Right renal pelvis (tissue), 4 donors: ENCODE measurements around the gene HEMK1. TPM values are rescaled to one million over a fixed set of nuclear protein-coding genes. Genes with fewer than 3 reads are reported as not detected.

Experiments
- DNase-seq, 4 donors: peaks; one replicate each; pipeline ENCODE4 v3.0.0-alpha.2; 2013; ENCODE audit warnings: low read depth in 4 of 4, low spot score in 3 of 4, missing footprints in 1 of 4
- polyA plus RNA-seq, 4 donors: library from polyadenylated mRNA; unstranded; fragments of 120-200 nt; gene quantifications; one replicate each; pipeline ENCODE4 v1.2.1, GENCODE V29; 2013; ENCODE audit not compliant: insufficient read length in 4 of 4

HEMK1 gene
- polyA plus RNA-seq, 4 donors: 21.9 to 27.6 (median 23.4) TPM

DNA sequence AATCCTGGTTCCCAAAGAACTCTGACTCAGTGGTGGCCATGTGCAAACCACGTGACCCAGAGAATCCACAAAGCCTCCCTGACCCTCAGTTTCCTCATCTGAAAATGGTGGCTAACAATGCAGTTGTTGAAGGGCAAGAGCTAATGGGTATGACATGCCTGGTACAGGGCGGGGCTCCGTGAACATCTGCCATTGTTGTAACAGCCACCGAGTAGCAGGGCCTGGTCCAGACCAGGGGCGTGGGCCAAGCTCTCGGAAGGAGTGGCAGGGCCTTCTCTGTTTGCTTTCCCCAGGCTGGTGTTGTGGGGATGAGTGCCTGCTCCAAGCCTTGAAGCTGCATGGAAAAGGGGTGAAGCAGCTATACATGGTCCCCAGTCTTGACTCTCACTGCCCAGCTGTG lies 61.1 kb downstream of the HEMK1 start:
- no peak for DNase-seq

DNA sequence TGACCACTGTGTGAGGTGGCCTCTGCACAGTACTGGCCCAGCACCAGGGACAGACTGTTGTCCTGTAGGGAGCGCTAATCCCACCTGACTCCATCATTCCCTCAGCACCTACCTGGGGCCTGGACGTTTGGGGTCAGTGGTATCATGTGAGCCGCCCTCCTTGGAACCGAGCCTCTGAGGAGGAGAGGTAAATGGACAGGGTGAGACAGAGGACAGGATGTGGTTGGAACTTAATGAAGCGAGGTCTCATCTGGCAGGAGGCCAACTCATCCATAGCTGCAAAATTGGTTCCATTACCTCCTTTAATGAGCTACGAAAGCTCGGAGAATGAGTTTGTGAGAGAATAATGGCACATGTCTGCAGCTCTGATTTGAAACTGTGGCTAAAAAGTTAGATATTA lies 61.6 kb downstream of the HEMK1 start:
- no peak for DNase-seq

DNA sequence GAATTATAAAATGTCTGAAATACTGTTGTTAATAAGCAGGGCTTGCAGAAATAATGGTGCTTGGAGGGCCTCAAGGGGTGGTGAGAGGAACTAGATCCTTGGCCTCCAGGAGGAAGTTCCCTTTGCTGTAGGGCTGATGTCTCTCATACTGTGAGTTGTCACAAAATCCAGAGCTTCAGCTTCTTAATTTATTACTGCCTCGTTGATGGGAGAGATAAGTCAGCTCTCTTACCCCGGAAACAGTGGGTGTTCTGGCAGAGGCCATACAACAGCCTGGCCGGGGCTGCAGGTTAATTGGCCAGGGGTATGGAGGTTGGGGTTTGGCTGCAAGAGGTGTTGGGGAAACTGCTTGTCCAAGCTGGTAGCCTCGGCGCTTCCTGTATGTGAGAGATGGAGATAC lies 63.1 kb downstream of the HEMK1 start:
- DNase-seq: no peak

DNA sequence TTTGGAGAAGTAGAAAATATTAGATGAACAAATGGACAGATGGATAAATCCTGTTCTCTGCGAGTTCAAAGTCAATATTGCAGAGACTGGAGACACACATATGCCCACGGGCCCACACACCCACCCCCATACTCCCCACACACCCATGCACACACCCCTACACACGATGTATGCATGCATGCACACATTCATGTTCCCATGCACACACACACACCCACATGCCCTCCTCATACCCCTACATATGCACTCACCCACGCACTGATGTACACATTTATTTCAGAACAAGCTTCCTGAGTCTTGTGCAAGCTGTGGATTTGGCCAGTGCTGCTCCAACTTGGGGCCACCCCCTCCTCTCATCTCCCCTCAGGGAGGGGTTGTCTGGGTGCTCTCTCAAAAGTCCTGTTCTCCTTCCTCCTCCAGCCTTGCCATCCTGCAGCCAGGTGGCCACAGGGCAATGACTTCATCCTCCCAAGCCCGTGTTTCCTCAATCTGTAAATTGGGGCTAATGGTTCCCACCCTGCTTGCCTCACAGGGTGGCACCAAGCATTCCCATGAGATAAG lies 64.0 kb downstream of the HEMK1 start:
- no peak for DNase-seq

DNA sequence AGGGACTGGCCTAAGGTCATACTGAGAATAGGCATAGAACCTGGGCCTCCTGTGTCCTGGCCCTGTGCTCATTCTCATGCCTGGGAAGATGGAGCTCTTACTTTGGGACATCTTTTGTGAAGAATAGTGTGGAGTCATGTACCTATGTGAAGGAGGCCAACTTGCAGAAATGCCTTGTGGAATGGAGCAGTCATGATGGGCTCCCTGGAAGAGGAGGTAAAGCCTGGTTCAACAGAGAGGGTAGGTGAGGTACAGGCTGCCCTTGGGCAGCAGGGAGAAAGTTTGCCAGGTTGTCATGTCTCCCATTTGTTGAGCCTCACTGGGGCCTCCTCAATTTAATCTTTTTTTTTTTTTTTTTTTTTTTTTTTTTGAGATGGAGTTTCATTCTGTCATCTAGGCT lies 65.7 kb downstream of the HEMK1 start:
- DNase-seq: no peak

DNA sequence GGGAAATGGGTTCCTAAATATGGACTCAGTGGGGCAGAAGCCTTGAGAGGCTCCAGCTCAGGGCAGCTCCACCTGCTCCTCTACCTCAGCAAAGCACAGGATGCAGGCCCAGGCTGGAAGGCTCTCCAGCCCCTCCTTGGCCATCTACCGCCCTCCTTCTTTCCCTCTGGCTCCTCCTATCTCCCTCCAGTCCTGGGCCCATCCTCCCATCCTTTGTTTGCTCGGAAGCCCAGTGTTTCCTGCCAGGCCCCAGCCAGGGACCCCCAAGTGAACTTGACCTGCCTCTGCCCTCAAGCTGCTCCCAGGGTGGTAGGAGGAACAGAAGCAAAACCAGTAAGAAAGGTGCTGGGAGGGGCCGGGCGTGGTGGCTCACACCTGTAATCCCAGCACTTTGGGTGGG lies 67.7 kb downstream of the HEMK1 start:
- DNase-seq: no peak

DNA sequence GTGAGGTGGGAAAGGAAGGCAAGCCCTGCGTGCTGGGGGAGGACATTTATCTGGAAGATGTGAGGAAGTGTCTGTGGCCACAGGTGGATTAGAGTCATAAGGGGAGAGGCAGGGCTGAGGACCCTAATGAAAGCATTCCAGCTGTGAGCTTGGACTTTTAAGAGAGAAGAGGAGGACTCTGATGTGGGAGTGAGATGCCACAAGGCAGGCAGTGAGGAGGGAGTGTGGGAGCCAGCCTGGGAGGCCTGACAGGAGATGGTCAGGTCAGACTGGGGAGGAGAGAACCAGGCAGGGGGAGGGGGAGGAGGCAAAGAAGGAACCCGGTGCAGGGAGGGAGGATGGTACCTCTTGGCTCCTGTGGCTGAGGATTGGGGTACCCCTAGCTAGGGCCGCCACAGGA lies 68.6 kb downstream of the HEMK1 start:
- DNase-seq: no peak

DNA sequence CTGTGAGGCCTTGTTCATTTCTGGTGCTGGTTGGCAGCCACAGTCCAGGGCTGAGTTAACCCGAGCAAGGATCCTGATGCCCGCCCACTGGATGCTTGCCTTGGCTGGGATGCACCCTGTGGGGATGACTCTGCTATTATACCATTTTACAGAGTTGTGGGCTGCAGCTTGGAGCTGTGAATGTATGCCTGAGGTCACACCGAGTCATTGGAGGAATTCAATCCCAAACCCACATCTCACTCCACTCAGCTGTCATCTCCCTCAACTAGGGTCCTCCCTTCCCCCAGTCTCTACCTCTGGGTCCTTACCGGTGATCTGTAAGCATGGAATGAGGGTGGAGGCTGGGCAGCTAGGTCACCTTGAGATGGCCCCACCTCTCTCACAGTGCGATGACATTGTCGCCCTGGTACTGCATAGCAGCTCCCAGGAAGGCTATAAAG lies 69.8 kb downstream of the HEMK1 start:
- DNase-seq: no peak

DNA sequence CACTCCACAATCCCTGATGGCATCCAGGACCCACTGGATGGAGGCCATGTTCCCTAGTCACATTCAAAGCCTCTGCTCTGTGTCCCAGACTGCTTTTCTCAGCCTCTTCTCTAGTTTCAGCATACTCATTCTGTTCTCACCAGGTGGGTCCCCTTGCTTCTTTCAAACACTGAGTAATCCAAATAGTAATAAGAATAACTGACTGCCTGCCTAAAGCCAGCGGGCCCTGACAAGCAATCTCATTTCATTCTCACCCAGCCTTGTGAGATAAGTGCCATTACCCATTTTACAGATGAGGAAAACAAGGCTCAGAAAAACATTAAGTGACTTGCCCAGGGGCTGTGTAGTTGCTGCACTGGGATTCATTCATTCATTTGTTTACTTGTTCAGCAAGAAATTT lies 73.1 kb downstream of the HEMK1 start:
- DNase-seq: no peak

DNA sequence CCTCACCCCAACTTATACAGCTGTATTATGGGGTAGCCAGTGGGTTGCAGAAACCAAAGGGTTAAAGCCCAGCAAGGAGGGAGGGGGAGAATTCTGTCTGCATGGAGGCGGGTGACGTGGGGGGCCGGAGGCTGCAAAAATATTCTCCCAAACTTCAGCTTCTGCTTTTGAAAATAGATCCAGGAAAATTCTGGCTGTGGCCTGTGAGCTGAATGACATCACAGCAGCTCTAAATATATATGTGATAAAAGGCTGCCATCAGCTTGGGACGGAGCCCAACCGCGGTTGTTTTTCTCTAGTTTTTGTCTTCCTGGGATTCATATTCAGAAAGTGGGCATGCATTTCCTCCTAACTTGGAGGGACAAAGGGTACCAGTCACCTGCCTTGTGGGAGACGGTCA lies 75.2 kb downstream of the HEMK1 start:
- no peak for DNase-seq

DNA sequence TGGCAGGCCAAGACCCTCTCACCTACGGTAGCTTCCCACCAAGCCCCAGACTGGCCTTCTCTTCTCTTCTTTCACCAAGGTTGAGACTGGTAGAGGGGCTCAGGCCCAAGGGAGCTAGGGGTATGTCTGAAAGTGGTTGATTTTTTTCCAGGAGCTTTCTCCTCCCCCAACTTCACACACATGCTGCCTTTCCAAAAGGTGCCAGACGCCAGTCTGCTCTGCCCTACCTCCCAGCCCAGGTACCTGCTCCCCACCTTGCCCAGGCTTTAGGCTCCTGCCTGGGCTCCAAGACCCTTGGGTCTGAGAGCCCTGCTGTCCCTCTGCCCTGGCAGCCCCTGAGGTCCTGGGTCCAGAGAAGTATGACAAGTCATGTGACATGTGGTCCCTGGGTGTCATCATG lies 76.1 kb downstream of the HEMK1 start:
- no peak for DNase-seq

Other genes starting within 250 kb of the HEMK1 start
- 10 to 100 TPM; 62.8 to 92.9 (median 75.5) TPM for gene HYAL2, start 246.8 kb upstream of the HEMK1 start, polyA plus RNA-seq
- gene TUSC2, start 241.3 kb upstream of the HEMK1 start, polyA plus RNA-seq: 10 to 100 TPM; 24.6 to 29.7 (median 27.7) TPM
- 10 to 100 TPM; 17.5 to 22.8 (median 17.8) TPM for gene RASSF1, start 228.7 kb upstream of the HEMK1 start, polyA plus RNA-seq
- 1 to 10 TPM; 3.6 to 4.7 (median 3.8) TPM for gene ZMYND10, start 223.8 kb upstream of the HEMK1 start, polyA plus RNA-seq
- gene NPRL2, start 218.7 kb upstream of the HEMK1 start, polyA plus RNA-seq: 10 to 100 TPM; 30.3 to 36.9 (median 32.6) TPM
- 10 to 100 TPM; 11.9 to 18.3 (median 15.3) TPM for gene CYB561D2, start 218.7 kb upstream of the HEMK1 start, polyA plus RNA-seq
- 10 to 100 TPM; 37.8 to 49.5 (median 38.7) TPM for gene TMEM115, start 210.0 kb upstream of the HEMK1 start, polyA plus RNA-seq
- gene CACNA2D2, start 65.9 kb upstream of the HEMK1 start, polyA plus RNA-seq: 10 to 100 TPM; 14.9 to 18.1 (median 15.2) TPM
- gene C3orf18, start 1.8 kb upstream of the HEMK1 start, polyA plus RNA-seq: 10 to 100 TPM; 15.0 to 18.4 (median 16.8) TPM
- 10 to 100 TPM; 31.3 to 40.6 (median 36.0) TPM for gene CISH, start 42.3 kb downstream of the HEMK1 start, polyA plus RNA-seq
- gene MAPKAPK3, start 47.6 kb downstream of the HEMK1 start, polyA plus RNA-seq: 10 to 100 TPM; 56.8 to 67.9 (median 60.7) TPM
- 1 to 10 TPM; 1.1 to 1.6 (median 1.4) TPM for gene DOCK3, start 105.4 kb downstream of the HEMK1 start, polyA plus RNA-seq